K562 (cell line): Measurements from ENCODE around the gene UCKL1. TPM values are rescaled to one million over a fixed set of nuclear protein-coding genes. Genes with fewer than 3 reads are reported as not detected.

Source experiments
- ATAC-seq: fragments of 200-7000 bp; cut with Tn5 transposase; 3 replicates; pipeline ENCODE4 v1.9.1; 2020; ENCODE audit warnings: moderate library complexity
- BruUV-seq: library from RNA; stranded (reverse); fragments of 400-500 nt; replicated peaks from 2 replicates; lab custom pipeline; 2021; lab: Mats Ljungman, UMichigan
- CTCF ChIA-PET: fragments of 300-600 bp; formaldehyde crosslinking; extraction: SDS; loops from one replicate; lab custom pipeline; 2021; ENCODE audit warnings: low intra/inter-chr PET ratio; lab: Yijun Ruan, JAX
- POLR2A ChIA-PET: fragments of 300-600, 350-650 bp; sonication (Branson Sonifier 250); formaldehyde crosslinking; extraction: SDS; loops from one replicate; lab custom pipeline; 2021; ENCODE audit warnings: antibody characterized with exemption, inconsistent platforms; lab: Yijun Ruan, JAX
- DNase-seq, 4 experiments: peaks; one replicate each; pipeline versions ENCODE4 v3.0.0 to v3.0.0-alpha.2; 2011 to 2018; ENCODE audit warnings: low spot score in 3 of 4, mixed read lengths in 3 of 4; ENCODE audit errors: extremely low read depth in 1 of 4
- FAIRE-seq: peaks from 2 replicates; lab custom pipeline; 2011; peaks lifted over from hg19 to GRCh38; lab: Jason Lieb, UNC
- H2AFZ ChIP-seq: 2 replicates; pipeline ENCODE4 v1.6.0; 2011; ENCODE audit warnings: low read depth, low read length, control low read depth, inconsistent platforms
- H3K27ac ChIP-seq: fragments of 200-600 bp; 3 replicates; pipeline ENCODE4 v1.8.0; 2011; ENCODE audit warnings: low read depth, mild to moderate bottlenecking, control low read depth, inconsistent platforms, low read length, moderate library complexity, mixed read lengths; ENCODE audit errors: extremely low read depth
- H3K27me3 ChIP-seq, 2 experiments: fragments of 300-600 bp in 1 of 2; 2 replicates in 1 of 2; 3 replicates in 1 of 2; pipeline versions ENCODE4 v1.6.0 to v1.8.0; 2011; ENCODE audit warnings: inconsistent platforms in 2 of 2, low read length in 2 of 2, mild to moderate bottlenecking in 1 of 2, mixed read lengths in 1 of 2, moderate library complexity in 1 of 2; ENCODE audit not compliant: control insufficient read depth in 2 of 2, insufficient read depth in 2 of 2
- H3K36me3 ChIP-seq: fragments of 300-600 bp; 3 replicates; pipeline ENCODE4 v1.8.0; 2011; ENCODE audit warnings: mild to moderate bottlenecking, low read length, inconsistent platforms; ENCODE audit not compliant: control insufficient read depth, insufficient read depth
- H3K4me1 ChIP-seq, 2 experiments: fragments of 200-600 bp in 1 of 2; replicated peaks in 1 of 2; 2 replicates in 1 of 2; 3 replicates in 1 of 2; pipeline versions ENCODE4 v1.5.1 to v1.8.0; 2011; ENCODE audit warnings: inconsistent platforms in 2 of 2, low read length in 2 of 2, mild to moderate bottlenecking in 1 of 2, mixed read lengths in 1 of 2, moderate library complexity in 1 of 2; ENCODE audit not compliant: control insufficient read depth in 2 of 2, insufficient read depth in 2 of 2
- H3K4me2 ChIP-seq: 2 replicates; pipeline ENCODE4 v1.6.1; 2011; ENCODE audit warnings: low read length, control low read depth, inconsistent platforms, mixed read lengths; ENCODE audit not compliant: insufficient read depth
- H3K4me3 ChIP-seq: fragments of 200-600 bp; sonication (generic), shearing (Covaris generic); 2 replicates; pipeline ENCODE4 v1.5.1; 2016; ENCODE audit warnings: control low read depth, inconsistent platforms
- H3K79me2 ChIP-seq: fragments of 200-600 bp; 3 replicates; pipeline ENCODE4 v1.8.0; 2011; ENCODE audit warnings: low read length, inconsistent platforms; ENCODE audit not compliant: control insufficient read depth, insufficient read depth
- H3K9ac ChIP-seq, 2 experiments: 2 replicates each; pipeline versions ENCODE4 v1.6.0 to v1.6.1; 2011; ENCODE audit warnings: low read depth in 2 of 2, low read length in 2 of 2, control low read depth in 1 of 2, inconsistent platforms in 1 of 2, mild to moderate bottlenecking in 1 of 2, mixed read lengths in 1 of 2; ENCODE audit not compliant: insufficient read depth in 1 of 2
- H3K9me1 ChIP-seq: one replicate; pipeline ENCODE4 v1.6.0; 2011; ENCODE audit warnings: inconsistent platforms, mild to moderate bottlenecking, low read length, moderate library complexity; ENCODE audit not compliant: control insufficient read depth, insufficient read depth
- H3K9me3 ChIP-seq: replicated peaks from 2 replicates; pipeline ENCODE4 v1.5.1; 2011; ENCODE audit warnings: low read depth, low read length, inconsistent platforms; ENCODE audit not compliant: control insufficient read depth, insufficient read depth
- H4K20me1 ChIP-seq: replicated peaks from 2 replicates; pipeline ENCODE4 v1.6.1; 2011; ENCODE audit warnings: low read length, inconsistent platforms, mixed read lengths; ENCODE audit not compliant: control insufficient read depth, insufficient read depth
- HIVEP1 ChIP-seq: fragments of 250-450 bp; sonication (Bioruptor Pico); IDR thresholded peaks from 2 replicates; pipeline ENCODE4 v1.4.0; 2020; ENCODE audit warnings: mild to moderate bottlenecking
- POLR2G ChIP-seq: fragments of 200-400 bp; formaldehyde crosslinking; IDR thresholded peaks from 2 replicates; pipeline ENCODE4 v1.6.1; 2017; ENCODE audit warnings: low read depth, mild to moderate bottlenecking, antibody characterized with exemption, low read length, moderate library complexity
- SAFB ChIP-seq: fragments of 200-400 bp; formaldehyde crosslinking; IDR thresholded peaks from 2 replicates; pipeline ENCODE4 v1.6.1; 2017; ENCODE audit warnings: low read depth, low read length, borderline replicate concordance
- SAP30 ChIP-seq: fragments of 200-600 bp; sonication (generic); IDR thresholded peaks from 2 replicates; pipeline ENCODE4 v1.6.1; 2012; ENCODE audit warnings: borderline replicate concordance, low read depth, mild to moderate bottlenecking, moderate library complexity, low read length, control low read depth, inconsistent platforms; ENCODE audit not compliant: insufficient read depth, poor library complexity, severe bottlenecking
- TGIF2 ChIP-seq: sonication (generic); formaldehyde crosslinking; IDR thresholded peaks from 2 replicates; pipeline ENCODE4 v1.8.1; 2022; ENCODE audit warnings: mild to moderate bottlenecking, missing genetic modification reagents, moderate library complexity
- U2AF2 ChIP-seq: fragments of 200-400 bp; formaldehyde crosslinking; optimal IDR thresholded peaks from 2 replicates; pipeline ENCODE3; 2017; ENCODE audit warnings: low read depth, mild to moderate bottlenecking, low read length
- ZKSCAN1 ChIP-seq: fragments of 150-350 bp; IDR thresholded peaks from 2 replicates; pipeline ENCODE4 v1.6.1; 2016; ENCODE audit warnings: low read depth, low read length
- ZNF507 ChIP-seq: conservative IDR thresholded peaks from 2 replicates; pipeline ENCODE4 v1.6.1; 2017; ENCODE audit warnings: missing genetic modification characterization, missing compliant biosample characterization
- ZNF778 ChIP-seq: fragments of 450-650 bp; formaldehyde crosslinking; IDR thresholded peaks from 2 replicates; pipeline ENCODE4 v1.4.0; 2020; ENCODE audit warnings: mild to moderate bottlenecking, moderate library complexity
- WGBS: fragments of 100-300 bp; shearing (Covaris generic); methylation state at CpG from one replicate; pipeline ENCODE4 v1.1.6; 2016; ENCODE audit warnings: low coverage, mixed read lengths; ENCODE audit not compliant: insufficient coverage; ENCODE audit errors: missing lambda C conversion rate; 5-methylcytosine and 5-hydroxymethylcytosine counted together
- in situ Hi-C: fragments of 300-500 bp; cut with MboI; formaldehyde crosslinking; loops from 4 replicates; pipeline ENCODE4 v1.15.0; 2018; ENCODE audit warnings: inconsistent platforms, mixed read lengths
- intact Hi-C: fragments of 100-400 bp; cut with micrococcal nuclease; formaldehyde crosslinking; loops from 2 replicates; pipeline ENCODE4 v1.14.2; 2022
- polyA plus RNA-seq, 8 experiments: library from polyadenylated mRNA; depleted of rRNA in 4 of 8; stranded (reverse) in 5 of 8; unstranded in 3 of 8; fragments of >200 nt; fragmentation: Nextera tagmentation in 2 of 8; fragmentation: Illumina TruSeq in 1 of 8; extraction: Ambion mirVana in 2 of 8; extraction: Trizol in 1 of 8; gene quantifications; 2 replicates each; pipeline versions ENCODE4 v1.2.1 to v1.2.3, GENCODE V29; 2011 to 2014; ENCODE audit warnings: inconsistent platforms in 1 of 8, missing spikeins in 1 of 8
- total RNA-seq, 7 experiments: library from RNA; depleted of rRNA in 6 of 7; stranded (reverse); fragments of >200 nt in 6 of 7; fragmentation: Illumina TruSeq in 2 of 7; extraction: Trizol in 2 of 7; gene quantifications; 2 replicates each; pipeline versions ENCODE4 v1.2.1 to v1.2.3, GENCODE V29; 2011 to 2021; ENCODE audit warnings: low replicate concordance in 1 of 7

UCKL1 gene
- total and polyA plus RNA-seq, 9 of the 15 experiments (the other 6 are each of a cell fraction or from before 2014, with no cell fraction given) = 3.1 to 52.8 (median 24.2) TPM

- in situ Hi-C loops (no loop called here), intact Hi-C loops (no loop called here)
- CTCF ChIA-PET = no interaction called here
- TF ChIP-seq POLR2G (peak; percentile 39; the same call in 1 of the 2 replicates), ZNF507 (no peak), SAFB (no peak), ZKSCAN1 (no peak)
- Histone ChIP-seq H3K4me1 (peaks cover 10 to 47% of the 10 kb centered on the region in 2 experiments), H3K4me2 (no peak overlapping the region), H3K27ac (no peak overlapping the region), H3K36me3 (peaks cover 48% of the 10 kb centered on the region; the same call in 2 of the 3 replicates), H4K20me1 (no peaks in the 10 kb centered on the region), H2AFZ (no peak overlapping the region), H3K4me3 (no peak overlapping the region), H3K9me3 (no peaks in the 10 kb centered on the region), H3K27me3 (no peaks in the 10 kb centered on the region), H3K79me2 (peaks cover 21% of the 10 kb centered on the region), H3K9me1 (no peaks in the 10 kb centered on the region), H3K9ac (peak overlapping the region in 1 of 2 experiments; percentile 99; a peak in 2 of 4 replicates)
- POLR2A ChIA-PET = interaction anchor here (1.0 to 1.7 kb wide), 3 partner anchors 8 to 13 kb away, joined by 4 to 9 read pairs (median 6); partner anchors contain the start of genes PRPF6 and UCKL1
- BruUV-seq = no TSS peak
- no peak for ATAC-seq
- no peak for FAIRE-seq
- WGBS = 94% methylated on average over 22 of the region's 28 CpGs
- DNase-seq = no peak
Observed at GRCh38 chr20:63967330-63968135, 11.3 kb upstream of the UCKL1 start.

DNA sequence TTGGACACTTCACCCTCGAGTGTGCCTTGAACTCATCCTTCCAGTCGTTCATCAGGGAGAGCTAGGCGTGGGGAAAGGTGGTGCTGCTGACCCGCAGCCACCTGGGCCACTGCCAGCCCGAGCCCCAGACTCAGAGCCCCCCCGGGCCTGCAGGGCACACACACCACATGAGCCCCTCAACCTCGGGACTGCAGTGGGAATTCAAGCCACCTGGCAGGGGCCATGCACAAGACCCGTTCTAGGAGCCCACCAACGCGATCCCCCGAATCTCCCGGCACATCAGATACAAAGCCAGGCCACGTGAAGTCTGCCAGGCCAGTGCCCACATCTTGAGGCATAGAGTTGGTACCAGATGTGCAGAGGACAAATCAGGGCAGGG, 10.7 kb upstream of the UCKL1 start:
- in situ Hi-C loops = no loop called here
- no TSS peak for BruUV-seq
- 93% methylated on average over 11 of the region's 13 CpGs for whole genome bisulfite sequencing

More for the DNA sequence above, 10.7 kb upstream of the UCKL1 start:
- Histone ChIP-seq H3K4me2 (no peak overlapping the region), H3K9me1 (no peaks in the 10 kb centered on the region), H3K4me3 (no peak overlapping the region), H3K36me3 (peaks cover 54% of the 10 kb centered on the region; the same call in 2 of the 3 replicates), H3K27me3 (no peaks in the 10 kb centered on the region), H2AFZ (no peak overlapping the region), H3K79me2 (peaks cover 21% of the 10 kb centered on the region), H3K9me3 (no peaks in the 10 kb centered on the region), H3K27ac (no peak overlapping the region), H3K9ac (peak overlapping the region in 1 of 2 experiments; percentile 69; a peak in 1 of 4 replicates), H3K4me1 (peaks cover 10 to 51% of the 10 kb centered on the region in 2 experiments), H4K20me1 (no peaks in the 10 kb centered on the region)
- TF ChIP-seq POLR2G (peak; percentile 25; the same call in 1 of the 2 replicates), TGIF2 (CRISPR knock-in tag) (no peak), SAP30 (no peak), ZNF778 (no peak), HIVEP1 (CRISPR knock-in tag) (no peak), U2AF2 (no peak)
- ChIA-PET POLR2A (interaction anchor here (0.5 to 1.7 kb wide), 4 partner anchors 11 to 507 kb away, joined by 3 to 9 read pairs (median 4); partner anchors contain the start of genes PRPF6 and UCKL1), CTCF (no interaction called here)
- no peak for FAIRE-seq
- no peak for DNase-seq
- ATAC-seq = no peak
- intact Hi-C loops = no loop called here
